GM12891 (cell line): Measurements from ENCODE around the gene VEGFB.

Experiments
- DNase-seq: peaks from one replicate; pipeline ENCODE4 v3.0.0; 2011; ENCODE audit warnings: low spot score; ENCODE audit not compliant: insufficient read length
- FAIRE-seq: peaks from 2 replicates; lab custom pipeline; 2011; peaks lifted over from hg19 to GRCh38; lab: Jason Lieb, UNC
- PAX5 ChIP-seq: IDR thresholded peaks from 2 replicates; pipeline ENCODE4 v1.6.1; 2011; ENCODE audit warnings: low read length, moderate library complexity, mild to moderate bottlenecking; ENCODE audit not compliant: insufficient read depth, severe bottlenecking
- POLR2A ChIP-seq: IDR thresholded peaks from 2 replicates; pipeline ENCODE4 v1.6.1; 2011; ENCODE audit warnings: low read depth, low read length, control low read depth
- POLR2AphosphoS5 ChIP-seq: IDR thresholded peaks from 2 replicates; pipeline ENCODE4 v1.6.1; 2011; ENCODE audit warnings: low read depth, low read length, control low read depth
- POU2F2 ChIP-seq: IDR thresholded peaks from 2 replicates; pipeline ENCODE4 v1.6.1; 2011; ENCODE audit warnings: low read depth, mild to moderate bottlenecking, control low read depth, low read length, moderate library complexity
- SPI1 ChIP-seq: IDR thresholded peaks from 2 replicates; pipeline ENCODE4 v1.6.1; 2011; ENCODE audit warnings: low read depth, low read length, control low read depth
- TAF1 ChIP-seq: IDR thresholded peaks from 2 replicates; pipeline ENCODE4 v1.6.1; 2011; ENCODE audit warnings: low read depth, low read length, control low read depth

VEGFB gene

GRCh38 chr11:64230171-64230984 lies 4.0 kb upstream of the VEGFB start, which contains the start of gene DNAJC4:
TSS of gene DNAJC4 (plus strand) at chr11:64230548. CDS start at chr11:64230855, 307 bp downstream.
- no peak for TF ChIP-seq PAX5
- TF ChIP-seq POLR2A: peak; percentile 60; the same call in 1 of the 2 replicates
- TF ChIP-seq SPI1: 0 out of 2 replicates have a peak, but pooled peaks have one; percentile 9
- peak; percentile 49; the same call in 1 of the 2 replicates for TF ChIP-seq POLR2AphosphoS5
- 0 out of 2 replicates have a peak, but pooled peaks have one; percentile 5 for TF ChIP-seq TAF1
- FAIRE-seq (peak; percentile 93), DNase-seq (peak; percentile 84)

- DNase-seq (no peak), FAIRE-seq (peak; percentile 70)
Observed at GRCh38 chr11:64230985-64231365, 3.4 kb upstream of the VEGFB start.

GRCh38 chr11:64231546-64231945 lies 2.8 kb upstream of the VEGFB start:
- DNase-seq (no peak), FAIRE-seq (no peak)
- TF ChIP-seq SPI1 (no peak), POLR2AphosphoS5 (no peak), PAX5 (no peak), POLR2A (no peak), TAF1 (no peak), POU2F2 (no peak)

More at GRCh38 chr11:64230985-64231365, 3.4 kb upstream of the VEGFB start:
- TF ChIP-seq POLR2A (no peak), PAX5 (no peak), TAF1 (no peak), POLR2AphosphoS5 (no peak), POU2F2 (no peak), SPI1 (no peak)

- DNase-seq (no peak), FAIRE-seq (no peak)
- TF ChIP-seq TAF1: no peak
- TF ChIP-seq POU2F2: no peak
- no peak for TF ChIP-seq PAX5
- TF ChIP-seq POLR2A: no peak
- TF ChIP-seq SPI1: no peak
- TF ChIP-seq POLR2AphosphoS5: no peak
Observed at GRCh38 chr11:64232182-64232966, 2.0 kb upstream of the VEGFB start.

GRCh38 chr11:64232967-64233315 lies 1.4 kb upstream of the VEGFB start:
- no peak for FAIRE-seq
- TF ChIP-seq PAX5: no peak
- no peak for TF ChIP-seq POLR2A
- no peak for DNase-seq

GRCh38 chr11:64234647-64235379 lies 429 bp downstream of the VEGFB start:
- TF ChIP-seq POLR2AphosphoS5: no peak
- no peak for TF ChIP-seq POU2F2
- 0 out of 2 replicates have a peak, but pooled peaks have one; percentile 13 for TF ChIP-seq TAF1
- TF ChIP-seq SPI1: no peak
- TF ChIP-seq PAX5: no peak
- no peak for DNase-seq
- FAIRE-seq: peak; percentile 77

- DNase-seq: no peak
- peak; percentile 28 for FAIRE-seq
- no peak for TF ChIP-seq PAX5
- no peak for TF ChIP-seq POLR2AphosphoS5
- TF ChIP-seq POLR2A: no peak
- TF ChIP-seq TAF1: no peak
- TF ChIP-seq POU2F2: no peak
- no peak for TF ChIP-seq SPI1
Observed at GRCh38 chr11:64235437-64236161, 1.2 kb downstream of the VEGFB start.

GRCh38 chr11:64237484-64237951 lies 3.1 kb downstream of the VEGFB start:
- TF ChIP-seq POLR2AphosphoS5 (no peak), SPI1 (no peak), POU2F2 (no peak), TAF1 (no peak), PAX5 (no peak), POLR2A (no peak)
- FAIRE-seq (no peak), DNase-seq (no peak)
